Left ventricle myocardium inferior (tissue), 1 donor: ENCODE data around the gene C1orf115. TPM values are rescaled to one million over a fixed set of nuclear protein-coding genes. Genes with fewer than 3 reads are reported as not detected.
A peak's percentile ranks its signal among the peaks of the same experiment; 100 is the strongest.

ENCODE experiments used
- DNase-seq: peaks from one replicate; pipeline ENCODE4 v3.0.0-alpha.2; 2020
- H3K27ac ChIP-seq: fragments of 200-600 bp; replicated peaks from 2 replicates; pipeline ENCODE4 v1.8.0; 2021
- H3K27me3 ChIP-seq: fragments of 200-600 bp; 2 replicates; pipeline ENCODE4 v1.8.0; 2021; ENCODE audit warnings: low read depth
- H3K36me3 ChIP-seq: fragments of 200-600 bp; 2 replicates; pipeline ENCODE4 v1.8.0; 2021
- H3K4me1 ChIP-seq: fragments of 200-600 bp; 2 replicates; pipeline ENCODE4 v1.8.0; 2021
- H3K4me3 ChIP-seq: fragments of 200-600 bp; 2 replicates; pipeline ENCODE4 v1.8.0; 2021; ENCODE audit warnings: mild to moderate bottlenecking, moderate library complexity
- H3K9me3 ChIP-seq: fragments of 200-600 bp; replicated peaks from 2 replicates; pipeline ENCODE4 v1.8.0; 2021
- CTCF ChIP-seq: fragments of 200-600 bp; IDR thresholded peaks from 2 replicates; pipeline ENCODE4 v1.8.0; 2021; ENCODE audit warnings: antibody characterized with exemption, mild to moderate bottlenecking, borderline replicate concordance
- intact Hi-C: fragments of 100-400 bp; cut with micrococcal nuclease; formaldehyde crosslinking; loops from one replicate; pipeline ENCODE4 v1.11.0; 2022
- total RNA-seq: library from RNA; stranded (reverse); fragmentation: NEBNext Ultra II Directional; extraction: Animal tissue kit (Norgen Biotek cat#: 25700); gene quantifications from one replicate; pipeline ENCODE4 v1.2.1, GENCODE V29; 2021
- donor health status: DM: no; HTN: yes; CAD: no; lungs with severe emphysema.

Gene C1orf115
- total RNA-seq, 1 donor from 2014 or later = 14.2 TPM

- no peaks in the 10 kb centered on the region for H3K36me3 ChIP-seq
- DNase-seq = no peak
- no peaks in the 10 kb centered on the region for H3K4me1 ChIP-seq
- TF ChIP-seq CTCF = no peak
- peaks cover 21% of the 10 kb centered on the region for H3K9me3 ChIP-seq
- H3K27me3 ChIP-seq = no peaks in the 10 kb centered on the region
- no peak overlapping the region for H3K27ac ChIP-seq
- intact Hi-C loops = no loop called here
- H3K4me3 ChIP-seq = no peak overlapping the region
Measured at GRCh38 chr1:220666349-220666748, 23.8 kb upstream of the C1orf115 start.

- no peak overlapping the region for H3K27ac ChIP-seq
- intact Hi-C loops = no loop called here
- no peak for DNase-seq
- H3K36me3 ChIP-seq = no peaks in the 10 kb centered on the region
- peaks cover 14% of the 10 kb centered on the region for H3K4me1 ChIP-seq
- peaks cover 21% of the 10 kb centered on the region for H3K9me3 ChIP-seq
- H3K4me3 ChIP-seq = no peak overlapping the region
- no peak for TF ChIP-seq CTCF
- H3K27me3 ChIP-seq = no peaks in the 10 kb centered on the region
Measured at GRCh38 chr1:220669005-220669404, 21.2 kb upstream of the C1orf115 start.

- Histone ChIP-seq H3K9me3 (peaks cover 21% of the 10 kb centered on the region), H3K27me3 (no peaks in the 10 kb centered on the region), H3K4me3 (no peak overlapping the region), H3K36me3 (no peaks in the 10 kb centered on the region), H3K27ac (no peak overlapping the region), H3K4me1 (peaks cover 14% of the 10 kb centered on the region)
- DNase-seq = no peak
- intact Hi-C loops = no loop called here
- no peak for TF ChIP-seq CTCF
Measured at GRCh38 chr1:220670365-220670764, 19.8 kb upstream of the C1orf115 start.

- TF ChIP-seq CTCF = no peak
- no peaks in the 10 kb centered on the region for H3K27me3 ChIP-seq
- intact Hi-C loops = no loop called here
- H3K4me3 ChIP-seq = no peak overlapping the region
- peaks cover 14% of the 10 kb centered on the region for H3K4me1 ChIP-seq
- no peak overlapping the region for H3K27ac ChIP-seq
- H3K36me3 ChIP-seq = no peaks in the 10 kb centered on the region
- peaks cover 21% of the 10 kb centered on the region for H3K9me3 ChIP-seq
- DNase-seq = no peak
Measured at GRCh38 chr1:220673921-220674320, 16.2 kb upstream of the C1orf115 start.

- intact Hi-C loops = no loop called here
- peaks cover 17% of the 10 kb centered on the region for H3K4me1 ChIP-seq
- H3K36me3 ChIP-seq = no peaks in the 10 kb centered on the region
- no peak for TF ChIP-seq CTCF
- DNase-seq = no peak
- no peaks in the 10 kb centered on the region for H3K9me3 ChIP-seq
- H3K27me3 ChIP-seq = no peaks in the 10 kb centered on the region
- no peak overlapping the region for H3K27ac ChIP-seq
- H3K4me3 ChIP-seq = no peak overlapping the region
Measured at GRCh38 chr1:220677251-220677650, 12.9 kb upstream of the C1orf115 start.

GRCh38 chr1:220680085-220680687 is 10.0 kb upstream of the C1orf115 start:
- no peak overlapping the region for H3K4me3 ChIP-seq
- H3K27ac ChIP-seq = no peak overlapping the region
- DNase-seq = no peak
- peak; percentile 88 for TF ChIP-seq CTCF
- no peaks in the 10 kb centered on the region for H3K9me3 ChIP-seq
- intact Hi-C loops = loop anchor here (5.0 to 10.0 kb wide), 2 partner anchors 55 to 97 kb away; no protein-coding TSS in a partner anchor
- H3K36me3 ChIP-seq = no peaks in the 10 kb centered on the region
- H3K4me1 ChIP-seq = peaks cover 9% of the 10 kb centered on the region
- no peaks in the 10 kb centered on the region for H3K27me3 ChIP-seq
